Sigmoid colon (tissue), 4 donors: ENCODE results near the gene ITPA.
A peak's percentile ranks its signal among the peaks of the same experiment; 100 is the strongest.

ENCODE experiments used
- CTCF ChIP-seq, 4 experiments: fragments of 450-650 bp in 3 of 4; fragments of 200-600 bp in 1 of 4; IDR thresholded peaks; one replicate each; pipeline ENCODE4 v1.5.1; 2016 to 2019; ENCODE audit warnings: antibody characterized with exemption in 4 of 4, mild to moderate bottlenecking in 3 of 4, moderate library complexity in 2 of 4
- EP300 ChIP-seq, 4 donors: sonication (generic); formaldehyde crosslinking; IDR thresholded peaks; one replicate each; pipeline ENCODE4 v1.6.1; 2017; ENCODE audit warnings: antibody characterized with exemption in 4 of 4
- POLR2A ChIP-seq, 2 donors: fragments of 450-650 bp; IDR thresholded peaks; one replicate each; pipeline ENCODE4 v1.6.1; 2016; ENCODE audit warnings: antibody characterized with exemption in 2 of 2, mild to moderate bottlenecking in 2 of 2, moderate library complexity in 2 of 2
- POLR2AphosphoS5 ChIP-seq, 4 donors: sonication (generic); formaldehyde crosslinking; IDR thresholded peaks; one replicate each; pipeline ENCODE4 v1.6.1; 2017; ENCODE audit warnings: antibody characterized with exemption in 4 of 4

GRCh38 chr20:3172933-3173609, 36.2 kb upstream of the ITPA start, which contains the start of gene LZTS3:
- no peak for TF ChIP-seq POLR2A (IDR thresholded peaks at IDR 0.05)
- TF ChIP-seq POLR2AphosphoS5 (IDR thresholded peaks at IDR 0.05), result peak in 2 of 4 donors; percentile 39 to 68
- TF ChIP-seq CTCF (IDR thresholded peaks at IDR 0.05), result no peak
- no peak for TF ChIP-seq EP300 (IDR thresholded peaks at IDR 0.05)
